Type B pancreatic cell (in vitro differentiated cells): ENCODE data around the gene ISM1. TPM values are rescaled to one million over a fixed set of nuclear protein-coding genes. Genes with fewer than 3 reads are reported as not detected.

Source experiments
- DNase-seq: peaks from one replicate; pipeline ENCODE4 v3.0.0; 2021; ENCODE audit warnings: mixed read lengths; ENCODE audit not compliant: unreplicated experiment; ENCODE audit errors: extremely low spot score
- H3K27ac Mint-ChIP-seq: 2 replicates; pipeline ENCODE4 v1.8.0; 2021; ENCODE audit warnings: mild to moderate bottlenecking, mixed read lengths
- H3K27me3 Mint-ChIP-seq: 2 replicates; pipeline ENCODE4 v1.8.0; 2021; ENCODE audit warnings: mixed read lengths
- H3K36me3 Mint-ChIP-seq: 2 replicates; pipeline ENCODE4 v1.8.0; 2021; ENCODE audit warnings: mixed read lengths
- H3K4me1 Mint-ChIP-seq: one replicate; pipeline ENCODE4 v1.8.0; 2021; ENCODE audit warnings: mixed read lengths; ENCODE audit not compliant: unreplicated experiment
- H3K4me3 Mint-ChIP-seq: 2 replicates; pipeline ENCODE4 v1.8.0; 2021; ENCODE audit warnings: mild to moderate bottlenecking, mixed read lengths
- H3K9me3 Mint-ChIP-seq: 2 replicates; pipeline ENCODE4 v1.8.0; 2021; ENCODE audit warnings: mixed read lengths
- CTCF ChIP-seq: fragments of 200-600 bp; sonication (generic); conservative IDR thresholded peaks from 2 replicates; pipeline ENCODE4 v1.5.0; 2021; ENCODE audit warnings: antibody characterized with exemption, mild to moderate bottlenecking
- total RNA-seq: library from RNA; stranded (reverse); gene quantifications from 2 replicates; pipeline ENCODE4 v1.2.1, GENCODE V29; 2021; ENCODE audit warnings: low replicate concordance

Gene ISM1
- total RNA-seq, 1 donor from 2014 or later, result 9.0 TPM

DNA sequence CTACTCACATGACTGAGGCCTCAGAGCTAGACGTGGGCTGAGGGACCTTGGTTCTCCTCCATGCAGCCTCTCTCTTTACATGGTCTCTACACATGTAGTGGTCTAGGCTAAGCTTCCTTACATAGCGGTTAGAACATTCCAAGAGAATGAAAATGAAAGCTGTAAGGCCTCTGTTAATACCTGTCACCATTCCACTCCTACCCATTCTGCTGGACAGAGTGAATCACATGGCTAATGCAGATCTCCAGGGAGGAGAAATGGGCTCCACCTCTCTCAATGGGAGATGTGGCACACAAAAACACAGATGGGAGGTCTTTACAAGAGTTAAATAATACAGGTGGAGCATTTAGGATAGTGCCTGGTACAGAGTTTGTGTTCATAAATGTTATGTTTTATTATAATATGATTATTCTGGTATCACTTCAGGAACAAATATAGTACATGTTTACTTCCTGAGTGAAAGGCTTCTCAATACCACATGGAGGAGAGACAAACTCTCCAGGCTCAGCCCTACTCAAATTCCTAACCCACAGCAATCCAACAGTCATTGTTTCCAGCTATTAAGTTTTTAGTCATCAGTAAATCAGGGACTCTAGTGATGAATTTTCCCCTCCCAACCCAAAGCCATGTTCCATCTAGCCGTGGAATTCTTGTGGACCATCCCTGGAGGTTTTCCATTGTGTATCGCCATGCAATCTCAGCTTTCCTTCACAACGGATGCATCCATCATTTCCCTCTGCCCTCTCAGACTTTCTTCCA lies 57.9 kb downstream of the ISM1 start:
- Mint-ChIP-seq H3K27ac (no peak overlapping the region), H3K27me3 (peaks cover 3% of the 10 kb centered on the region), H3K4me1 (peaks cover 11% of the 10 kb centered on the region), H3K36me3 (peaks cover 4% of the 10 kb centered on the region), H3K4me3 (no peak overlapping the region), H3K9me3 (no peaks in the 10 kb centered on the region)
- TF ChIP-seq CTCF, result no peak
- DNase-seq, result no peak

DNA sequence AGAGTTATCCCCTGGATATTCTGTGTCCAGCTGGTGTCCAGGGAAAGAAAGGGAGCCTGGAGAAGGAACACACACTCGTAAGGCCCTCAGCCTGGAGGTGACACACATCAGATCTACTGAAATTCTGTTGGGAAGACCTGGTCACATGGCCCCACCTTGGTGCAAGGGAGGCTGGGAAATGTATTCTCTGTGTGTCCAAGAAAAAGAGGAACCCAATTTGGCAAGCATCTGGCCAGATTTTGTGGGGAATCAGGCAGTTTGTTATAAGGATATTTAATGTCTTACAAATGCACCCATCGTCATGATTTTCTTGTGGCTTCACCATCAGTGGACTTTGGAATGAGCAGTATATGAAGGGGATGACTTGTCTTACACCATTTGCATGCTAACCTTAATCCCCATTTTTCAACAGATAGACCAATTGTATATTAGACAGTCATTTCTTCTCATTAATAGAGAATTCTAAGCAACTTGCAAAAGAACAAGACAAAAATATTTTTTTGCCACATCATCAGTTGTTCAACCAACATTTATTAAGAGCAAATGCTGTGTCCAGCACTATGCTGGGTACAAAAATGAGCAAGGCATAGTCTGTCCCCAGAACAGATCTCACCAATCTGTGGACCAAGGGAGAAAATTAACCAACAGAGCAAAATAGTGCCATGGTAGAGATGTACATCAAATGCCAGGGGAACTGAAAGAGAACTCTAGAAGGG lies 59.7 kb downstream of the ISM1 start:
- H3K27me3 Mint-ChIP-seq, result peaks cover 3% of the 10 kb centered on the region
- no peak overlapping the region for H3K4me3 Mint-ChIP-seq
- no peak for DNase-seq
- peaks cover 4% of the 10 kb centered on the region for H3K36me3 Mint-ChIP-seq
- H3K27ac Mint-ChIP-seq, result no peak overlapping the region
- TF ChIP-seq CTCF, result no peak
- H3K4me1 Mint-ChIP-seq, result peaks cover 12% of the 10 kb centered on the region
- H3K9me3 Mint-ChIP-seq, result no peaks in the 10 kb centered on the region

- no peak overlapping the region for H3K4me3 Mint-ChIP-seq
- no peaks in the 10 kb centered on the region for H3K9me3 Mint-ChIP-seq
- H3K27me3 Mint-ChIP-seq, result peaks cover 3% of the 10 kb centered on the region
- no peak for TF ChIP-seq CTCF
- H3K27ac Mint-ChIP-seq, result no peak overlapping the region
- peaks cover 4% of the 10 kb centered on the region for H3K36me3 Mint-ChIP-seq
- peaks cover 15% of the 10 kb centered on the region for H3K4me1 Mint-ChIP-seq
- DNase-seq, result no peak
These were observed 63.1 kb downstream of the ISM1 start for GRCh38 chr20:13283869-13284829.

- Mint-ChIP-seq H3K9me3 (no peaks in the 10 kb centered on the region), H3K27ac (no peak overlapping the region), H3K4me1 (peaks cover 18% of the 10 kb centered on the region), H3K36me3 (peaks cover 4% of the 10 kb centered on the region), H3K4me3 (no peak overlapping the region), H3K27me3 (peaks cover 3% of the 10 kb centered on the region)
- TF ChIP-seq CTCF, result no peak
- no peak for DNase-seq
These were observed 63.8 kb downstream of the ISM1 start for GRCh38 chr20:13284830-13285229.

- H3K4me3 Mint-ChIP-seq, result no peak overlapping the region
- peaks cover 3% of the 10 kb centered on the region for H3K27me3 Mint-ChIP-seq
- peaks cover 18% of the 10 kb centered on the region for H3K4me1 Mint-ChIP-seq
- TF ChIP-seq CTCF, result no peak
- no peaks in the 10 kb centered on the region for H3K9me3 Mint-ChIP-seq
- no peak for DNase-seq
- H3K27ac Mint-ChIP-seq, result no peak overlapping the region
- H3K36me3 Mint-ChIP-seq, result peaks cover 4% of the 10 kb centered on the region
These were observed 64.3 kb downstream of the ISM1 start for GRCh38 chr20:13285408-13285807.
